Activated naive CD4-positive, alpha-beta T cell treated with anti-CD3 and anti-CD28 coated beads, Interleukin-2, amount 50 U/mL, for 16 hours (primary cell): ENCODE measurements around the gene BRMS1.
"Not testable (repeated sequence)": the region's sequence is repeated elsewhere in the genome, so short reads cannot be mapped to it uniquely, and the experiment has no call there.

Source experiments
- DNase-seq: peaks from one replicate; pipeline ENCODE4 v3.0.0-alpha.2; 2020

BRMS1 gene

DNA sequence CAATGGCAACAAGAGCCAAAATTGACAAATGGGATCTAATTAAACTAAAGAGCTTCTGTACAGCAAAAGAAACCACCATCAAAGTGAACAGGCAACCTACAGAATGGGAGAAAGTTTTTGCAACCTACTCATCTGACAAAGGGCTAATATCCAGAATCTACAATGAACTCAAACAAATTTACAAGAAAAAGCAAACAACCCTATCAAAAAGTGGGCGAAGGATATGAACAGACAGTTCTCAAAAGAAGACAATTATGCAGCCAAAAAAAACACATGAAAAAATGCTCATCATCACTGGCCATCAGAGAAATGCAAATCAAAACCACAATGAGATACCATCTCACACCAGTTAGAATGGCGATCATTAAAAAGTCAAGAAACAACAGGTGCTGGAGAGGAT, 24.6 kb downstream of the BRMS1 start:
- DNase-seq: not testable (repeated sequence)

DNA sequence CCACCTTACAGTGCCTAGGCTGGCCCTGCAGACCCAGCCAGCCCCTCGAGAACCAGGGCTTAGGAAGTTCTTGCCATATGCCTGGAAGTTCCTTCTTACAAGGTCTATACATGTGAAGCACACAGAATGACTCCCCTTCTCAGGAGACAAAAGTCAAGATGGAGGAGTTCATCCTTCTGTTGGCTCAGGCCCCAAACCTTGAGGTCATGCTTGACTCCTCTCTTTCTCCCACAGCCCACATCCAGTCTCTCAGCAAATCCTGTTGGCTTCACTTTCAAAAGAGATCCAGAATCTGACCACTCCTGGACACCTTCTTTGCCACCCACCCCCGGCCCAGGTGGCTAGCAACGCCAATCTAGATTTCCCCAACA, 26.3 kb downstream of the BRMS1 start:
- DNase-seq: no peak

DNA sequence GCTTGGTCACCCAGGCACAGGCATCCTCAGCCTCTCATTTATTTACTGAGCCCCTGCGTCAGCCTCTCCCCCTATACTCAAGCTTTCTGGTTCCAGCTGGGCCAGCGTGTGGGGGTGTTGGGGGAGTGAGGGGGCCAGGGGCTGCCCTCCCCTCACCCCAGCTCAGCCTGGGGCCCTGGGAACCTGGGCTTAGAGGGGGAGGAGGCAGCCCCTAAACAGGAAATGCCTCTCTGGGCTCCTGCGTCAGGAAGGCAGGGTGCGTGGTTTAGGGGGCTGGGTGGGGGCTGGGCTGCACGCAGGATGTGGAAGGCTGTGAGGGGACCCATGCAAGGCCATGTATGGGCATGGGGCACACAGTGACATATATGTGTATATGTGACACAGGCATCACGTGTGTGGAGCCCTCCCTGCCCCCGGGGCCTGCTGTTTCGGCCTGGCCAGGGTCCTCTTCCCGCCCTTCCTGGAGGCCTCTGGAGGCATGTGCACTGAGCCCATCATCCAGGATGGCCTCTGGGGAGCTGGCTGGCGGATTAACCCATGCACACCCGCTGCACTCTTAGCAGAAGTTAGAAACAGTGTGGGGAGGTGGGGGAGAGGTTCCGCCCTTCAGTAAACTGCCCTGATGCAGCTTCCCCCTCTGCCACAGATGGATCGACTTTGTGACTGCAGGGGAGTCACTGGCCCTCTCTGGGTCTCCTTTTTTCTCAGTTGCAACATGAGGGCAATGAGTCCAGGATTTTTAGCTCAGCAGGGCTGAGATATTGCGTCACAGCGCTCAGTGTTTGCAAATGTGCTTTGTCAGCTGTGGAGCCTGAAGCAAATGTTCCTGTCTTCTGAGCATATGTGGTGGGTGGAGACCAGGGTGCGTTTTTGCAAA, 26.9 kb downstream of the BRMS1 start:
- DNase-seq: no peak

DNA sequence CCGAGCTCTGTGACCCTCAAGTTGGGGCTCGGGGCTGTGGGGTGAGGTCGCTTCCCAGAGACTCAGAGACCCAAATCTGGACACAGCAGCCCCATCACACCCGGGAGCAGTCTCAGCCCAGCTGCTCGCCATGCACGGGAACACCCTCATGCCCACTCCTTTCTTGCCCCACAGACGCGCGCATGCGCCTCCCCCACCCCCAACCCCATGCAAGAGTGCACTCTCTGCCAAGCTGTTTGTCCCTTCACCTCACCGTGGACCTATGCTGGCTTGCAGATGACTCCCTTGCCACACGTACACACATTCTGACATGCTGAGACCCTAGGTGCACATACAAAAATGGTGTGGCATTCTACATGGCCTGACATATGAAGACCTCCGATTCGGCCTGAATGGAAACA, 27.6 kb downstream of the BRMS1 start:
- peak; percentile 53 for DNase-seq

DNA sequence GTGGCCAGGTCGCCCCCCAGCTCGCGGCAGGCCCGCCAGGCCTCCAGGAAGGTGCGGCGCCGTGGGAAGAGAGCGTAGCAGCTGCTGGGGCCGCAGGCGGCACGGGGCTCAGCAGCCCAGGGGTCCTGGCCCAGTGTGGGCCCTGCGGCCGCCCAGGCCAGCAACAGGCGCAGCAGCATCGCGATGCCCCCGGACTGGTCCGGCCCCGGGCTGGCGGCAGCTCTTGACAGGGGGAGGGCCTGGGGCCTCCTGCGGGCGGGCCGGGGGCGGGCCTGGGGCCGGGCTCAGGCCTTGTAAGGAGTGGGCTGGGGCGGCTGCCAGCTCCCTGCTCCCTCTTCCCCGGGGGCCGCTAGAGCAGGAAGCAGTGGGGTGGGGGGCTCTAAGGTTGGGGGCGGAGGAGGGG, 28.1 kb downstream of the BRMS1 start, which contains the start of gene CD248:
Gene CD248, minus strand, starts transcription at position 196 of the 403 bp plus-strand sequence. Its CDS starts 17 bp downstream, at position 179.
- no peak for DNase-seq

DNA sequence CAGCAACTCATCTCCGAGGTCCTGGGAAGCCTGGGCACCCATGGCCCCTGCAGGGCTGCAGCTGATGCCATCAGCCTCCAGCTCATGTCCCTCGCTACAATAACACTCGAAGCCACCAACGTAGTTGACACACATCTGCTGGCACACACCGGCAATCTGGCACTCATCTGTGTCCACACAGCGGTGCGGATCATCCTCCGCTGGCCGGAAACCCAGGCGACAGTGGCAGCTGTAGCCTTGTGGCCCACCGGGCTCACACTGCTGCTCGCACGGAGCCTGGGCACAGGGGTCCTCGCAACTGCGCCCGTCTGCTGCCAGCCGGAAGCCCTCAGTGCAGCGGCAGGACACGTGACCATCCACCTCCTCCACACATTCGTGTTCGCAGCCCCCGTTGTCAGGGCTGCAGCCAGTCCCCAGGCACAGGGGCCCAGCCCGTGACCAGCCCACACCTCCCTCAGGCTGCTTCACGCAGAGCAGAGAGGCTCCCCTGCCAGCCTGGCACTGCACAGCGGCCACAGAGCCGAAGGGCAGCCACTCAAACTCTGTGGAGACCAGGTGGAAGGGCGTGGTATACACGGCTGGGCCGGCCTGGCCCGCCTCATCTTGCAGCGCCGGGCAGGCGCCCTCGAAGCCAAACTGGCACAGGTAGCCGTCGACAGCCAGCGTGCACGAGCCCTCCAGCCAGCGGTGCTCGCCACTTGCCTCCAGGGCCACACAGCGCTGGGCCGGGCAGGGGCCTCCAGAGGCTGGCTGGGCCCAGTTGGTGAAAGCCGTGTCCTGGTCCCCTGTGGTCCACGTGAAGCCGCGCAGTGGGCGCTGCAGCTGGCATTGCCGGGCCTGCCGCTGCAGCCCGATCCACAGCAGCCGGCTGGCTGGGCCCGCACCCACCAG, 28.7 kb downstream of the BRMS1 start:
- no peak for DNase-seq

DNA sequence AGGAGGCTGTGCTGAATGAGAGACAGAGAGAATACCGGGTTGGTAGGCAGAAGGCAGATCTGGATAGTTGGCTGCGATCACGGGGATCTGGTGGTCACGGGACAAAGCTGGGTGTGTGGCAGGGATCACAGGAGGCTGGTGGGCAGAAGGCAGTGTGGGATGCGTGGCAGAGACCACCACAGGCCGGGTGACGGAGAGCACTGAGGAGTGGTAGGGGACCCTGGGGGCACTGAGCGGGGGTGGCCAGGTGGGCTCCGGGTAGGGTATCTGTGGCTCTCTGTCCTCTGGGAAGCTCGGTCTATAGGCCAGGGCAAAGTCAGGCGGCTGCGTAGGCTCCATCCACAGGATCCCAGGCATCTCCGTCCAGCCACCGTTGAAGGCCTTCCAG, 29.4 kb downstream of the BRMS1 start:
- no peak for DNase-seq

DNA sequence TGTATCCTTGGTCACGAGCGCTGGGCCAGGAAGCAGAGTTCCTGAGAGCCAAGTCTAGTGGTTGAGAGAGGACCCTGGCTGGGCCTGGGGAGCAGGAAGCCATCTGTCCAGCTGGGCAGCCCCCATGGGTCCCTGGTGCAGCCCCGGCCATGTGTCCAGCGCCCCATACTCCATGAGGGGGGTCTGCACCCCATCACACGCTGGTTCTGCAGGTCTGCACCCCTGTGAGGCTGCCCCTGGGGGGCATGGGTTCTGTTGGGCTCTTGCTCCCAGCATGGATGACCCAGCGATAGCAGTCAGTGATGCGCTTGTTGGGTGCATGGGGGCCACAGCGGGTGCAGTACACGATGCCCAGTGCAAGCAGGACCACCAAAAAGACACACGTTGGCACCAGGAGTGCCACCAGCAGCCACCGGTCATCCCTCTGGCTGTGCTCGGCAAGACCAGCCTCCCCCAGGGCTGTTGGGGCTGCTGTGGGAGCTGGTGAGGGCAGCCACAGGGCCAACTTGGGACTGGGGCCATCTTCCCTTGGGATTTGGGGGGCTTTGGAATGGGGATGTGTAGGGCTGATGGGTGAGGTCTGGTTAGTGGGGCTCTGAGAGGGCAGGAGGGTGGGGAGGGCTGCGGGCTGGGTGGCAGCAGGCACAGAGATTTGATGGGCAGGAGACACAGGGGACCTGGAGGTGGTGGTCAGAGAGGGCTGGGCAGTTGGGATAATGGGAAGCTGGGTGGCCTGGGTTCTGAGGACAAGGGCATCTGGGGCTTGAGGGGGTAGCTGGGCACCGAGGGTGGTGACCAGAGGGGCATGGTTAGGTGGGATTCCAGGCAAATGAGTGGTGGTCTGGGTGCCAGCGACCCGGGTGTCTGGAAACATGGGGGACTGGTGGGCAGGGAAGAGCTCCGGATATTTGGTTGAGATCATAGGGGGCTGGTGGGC, 30.1 kb downstream of the BRMS1 start:
- DNase-seq: no peak

DNA sequence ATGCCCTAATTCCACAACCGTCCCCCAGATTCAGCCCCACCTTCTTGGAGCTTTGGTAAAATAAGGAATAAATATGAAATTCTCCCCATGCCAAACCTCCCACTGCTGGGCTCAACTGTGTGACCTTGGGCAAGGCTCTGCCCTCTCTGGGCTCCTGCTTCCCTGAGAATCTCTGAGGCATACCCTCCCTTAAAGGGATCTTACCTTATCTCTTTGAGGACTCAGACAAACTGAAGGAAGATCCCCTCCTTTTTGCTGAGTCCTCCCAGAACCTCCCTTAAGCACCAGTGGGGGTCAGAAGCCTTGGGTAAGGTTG, 30.8 kb downstream of the BRMS1 start:
- no peak for DNase-seq

DNA sequence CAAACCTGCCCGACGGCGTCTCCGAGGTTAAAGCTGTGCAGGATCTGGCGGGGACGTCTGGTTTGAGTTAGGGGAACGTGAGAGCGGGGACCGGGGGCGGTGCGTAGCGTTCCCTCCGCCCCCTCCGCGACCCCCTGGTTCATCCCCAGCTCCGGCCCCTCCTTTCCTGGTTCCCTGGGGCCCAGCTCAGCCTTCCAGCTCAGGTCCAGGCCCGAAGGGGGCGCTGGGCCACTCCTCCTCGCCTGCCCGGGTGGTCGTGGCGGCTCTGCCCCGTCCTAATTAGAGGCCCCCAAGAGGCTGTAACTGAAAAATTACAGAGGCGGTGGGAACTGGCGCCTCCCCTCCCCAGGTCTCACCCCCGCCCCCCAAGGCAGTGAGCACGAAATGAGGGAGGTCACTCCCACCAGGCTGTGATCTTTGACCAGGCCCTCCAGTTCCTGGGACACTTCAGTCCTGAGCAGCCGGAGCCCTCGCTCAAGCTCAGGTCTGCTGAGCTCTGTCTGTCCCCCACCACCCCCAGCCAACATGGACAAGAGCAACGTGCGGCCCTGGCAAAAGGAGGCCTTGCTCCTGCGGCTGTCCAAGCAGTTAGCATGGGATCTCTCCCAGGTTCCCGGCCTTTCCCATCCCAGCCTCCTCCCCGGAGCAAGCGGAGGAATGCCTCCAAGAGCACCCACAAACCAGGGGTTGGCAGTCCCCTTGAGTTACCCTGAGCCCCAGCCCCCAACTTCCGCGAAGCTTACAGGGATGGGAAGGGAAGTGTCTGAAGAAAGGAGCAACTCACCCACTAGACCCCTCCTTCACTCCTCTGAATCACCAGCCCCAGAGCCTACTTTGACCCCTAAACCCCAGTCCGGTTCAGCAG, 31.4 kb downstream of the BRMS1 start:
- no peak for DNase-seq

DNA sequence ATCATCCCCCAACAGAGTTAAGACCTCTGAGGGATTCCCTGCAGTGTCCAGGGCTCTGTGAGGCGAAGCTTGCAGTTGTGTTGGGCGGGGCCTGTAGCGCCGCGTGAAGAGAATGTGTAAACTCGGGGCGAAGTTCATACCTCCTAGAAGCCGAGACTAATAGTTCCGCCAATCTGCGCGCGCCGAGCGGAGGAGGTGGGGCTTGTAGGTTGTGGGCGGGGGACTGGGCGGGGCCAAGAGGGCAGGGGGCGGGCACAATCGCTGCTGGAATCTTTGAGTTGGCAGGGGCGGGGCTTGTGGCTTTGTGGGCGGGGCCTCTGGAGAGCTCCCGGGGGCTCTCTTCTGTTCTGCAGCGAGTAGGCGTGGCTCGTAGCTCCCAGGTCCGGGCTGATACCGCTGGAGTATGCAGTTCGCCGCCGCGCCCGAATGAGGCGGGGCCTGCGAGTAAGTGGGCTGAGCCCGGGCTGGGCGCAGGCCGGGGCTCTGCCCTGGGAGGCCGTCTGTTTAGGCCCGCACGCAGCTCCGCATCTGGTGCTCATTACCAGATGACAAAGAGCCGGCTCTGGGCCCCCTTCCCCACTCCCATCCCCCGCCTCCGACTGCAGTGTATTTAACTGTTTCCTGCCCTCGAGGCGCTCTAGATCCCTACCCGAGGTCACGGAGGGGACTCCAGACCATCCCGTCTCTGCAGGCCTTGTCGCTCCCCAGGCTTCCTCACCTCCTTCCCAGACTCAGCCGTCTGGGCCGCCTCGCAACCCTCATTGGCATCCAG, 32.2 kb downstream of the BRMS1 start:
- DNase-seq: peak; percentile 97

DNA sequence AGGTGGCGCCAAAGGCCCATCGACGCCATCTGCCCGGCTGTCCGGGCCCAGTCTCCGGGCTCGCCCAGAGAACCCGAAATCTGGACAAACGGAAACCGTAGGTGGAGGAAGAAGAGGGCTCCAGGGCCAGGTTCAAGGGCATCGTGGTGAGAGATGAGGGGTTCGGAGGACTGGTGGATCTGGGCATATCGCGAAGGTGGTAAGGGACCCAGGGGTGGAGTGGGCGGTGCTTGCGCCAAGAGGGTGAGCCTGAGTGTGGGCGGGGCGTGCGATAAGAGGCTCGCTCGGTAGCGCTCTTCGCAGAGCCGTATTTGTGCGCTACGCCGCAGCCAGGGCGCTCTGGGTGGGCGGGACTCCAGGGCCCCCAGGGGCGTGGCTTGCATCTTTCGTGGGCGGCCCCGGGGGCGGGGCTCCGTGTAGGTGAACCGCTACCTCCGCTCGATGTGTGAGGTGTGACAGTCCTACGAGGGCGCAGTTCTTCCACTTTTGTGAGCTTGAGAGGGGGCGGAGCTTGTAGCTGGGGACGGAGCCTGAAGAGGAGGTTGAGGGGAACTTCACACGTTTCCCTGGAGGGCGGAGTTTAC, 32.8 kb downstream of the BRMS1 start:
- DNase-seq: peak; percentile 95

DNA sequence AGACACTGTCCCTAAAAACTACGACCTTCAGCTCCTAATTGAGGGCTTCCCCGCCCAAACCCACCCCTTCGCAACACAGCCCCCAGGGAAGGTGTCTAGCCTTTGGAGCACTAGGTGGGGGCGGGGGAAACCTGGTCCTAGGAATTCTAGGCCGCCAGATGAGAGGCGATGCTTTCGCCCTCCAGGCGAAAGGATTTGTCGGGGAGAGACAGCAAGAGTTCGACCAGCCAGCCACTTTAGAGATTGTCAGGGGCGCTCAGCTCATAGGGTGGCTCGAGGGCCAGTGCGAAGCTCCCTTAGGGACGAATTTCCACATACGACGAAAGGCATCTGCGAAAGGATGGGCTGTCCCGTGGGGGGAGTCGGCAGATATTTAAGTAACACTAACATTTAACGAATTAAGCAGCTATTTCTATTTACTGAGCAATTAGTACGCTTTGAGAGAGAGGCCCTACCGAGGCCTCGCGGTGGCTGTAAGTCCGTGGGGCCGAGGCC, 33.4 kb downstream of the BRMS1 start:
- DNase-seq: no peak

DNA sequence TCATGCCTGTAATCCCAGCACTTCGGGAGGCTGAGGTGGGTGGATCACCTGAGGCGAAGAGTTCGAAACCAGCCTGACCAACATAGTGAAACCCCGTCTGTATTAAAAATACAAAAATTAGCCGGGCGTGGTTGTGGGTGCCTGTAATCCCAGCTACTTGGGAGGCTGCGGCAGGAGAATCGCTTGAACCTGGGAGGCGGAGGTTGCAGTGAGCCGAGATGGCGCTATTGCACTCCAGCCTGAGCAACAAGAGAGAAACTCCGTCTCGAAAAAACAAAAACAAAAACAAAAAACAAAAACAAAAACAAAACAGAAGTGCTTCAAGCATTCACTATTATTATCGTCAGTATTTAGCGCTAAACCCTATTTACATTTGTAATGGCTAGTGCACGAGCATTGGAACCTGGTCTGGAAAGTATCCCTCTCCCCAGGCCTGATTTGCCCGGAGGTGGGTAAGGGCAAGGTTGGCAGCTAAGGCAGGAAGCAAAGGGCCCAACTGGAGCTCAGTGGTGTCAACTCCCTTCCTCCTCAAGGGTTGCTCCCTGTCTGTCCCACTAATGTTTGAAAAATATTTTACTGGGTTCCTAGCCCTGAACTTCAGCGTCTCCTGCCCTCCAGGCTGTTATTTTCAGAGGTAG, 34.0 kb downstream of the BRMS1 start:
- DNase-seq: not testable (repeated sequence)

DNA sequence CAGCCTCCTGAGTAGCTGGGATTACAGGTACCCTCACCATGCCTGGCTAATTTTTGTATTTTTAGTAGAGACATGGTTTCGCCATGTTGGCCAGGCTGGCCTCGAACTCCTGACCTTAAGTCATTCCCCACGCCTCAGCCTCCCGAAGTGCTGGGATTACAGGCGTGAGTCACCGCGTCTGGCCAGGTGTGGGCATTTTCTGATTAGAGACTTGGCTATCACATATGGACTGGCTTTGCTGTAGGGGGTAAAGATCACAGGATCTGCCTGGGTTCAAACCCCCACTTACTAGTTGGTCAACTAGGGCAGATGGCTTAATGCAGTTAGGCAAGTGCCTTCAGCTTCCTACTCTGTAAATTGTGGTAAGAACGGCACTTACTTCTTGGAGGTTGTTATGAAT, 34.6 kb downstream of the BRMS1 start:
- no peak for DNase-seq

DNA sequence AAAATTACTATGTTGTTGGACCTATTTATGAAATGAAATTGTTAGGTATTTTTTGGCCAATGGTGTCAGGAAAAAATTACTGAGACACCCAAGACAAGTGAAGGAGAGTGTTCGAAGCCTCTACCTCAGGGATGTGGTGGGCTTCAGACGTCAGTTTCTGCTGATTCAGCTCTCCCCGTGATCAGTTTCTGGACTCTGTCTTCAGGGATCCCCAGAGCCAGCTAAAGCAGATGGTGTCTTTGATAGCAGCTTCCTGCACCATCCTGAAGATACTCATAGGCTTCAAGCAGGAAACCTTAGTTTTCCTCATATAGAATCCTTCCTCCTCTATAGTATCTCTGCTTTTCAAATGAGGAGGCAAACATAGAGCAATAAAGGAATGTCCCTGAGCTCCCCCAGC, 35.4 kb downstream of the BRMS1 start:
- no peak for DNase-seq

DNA sequence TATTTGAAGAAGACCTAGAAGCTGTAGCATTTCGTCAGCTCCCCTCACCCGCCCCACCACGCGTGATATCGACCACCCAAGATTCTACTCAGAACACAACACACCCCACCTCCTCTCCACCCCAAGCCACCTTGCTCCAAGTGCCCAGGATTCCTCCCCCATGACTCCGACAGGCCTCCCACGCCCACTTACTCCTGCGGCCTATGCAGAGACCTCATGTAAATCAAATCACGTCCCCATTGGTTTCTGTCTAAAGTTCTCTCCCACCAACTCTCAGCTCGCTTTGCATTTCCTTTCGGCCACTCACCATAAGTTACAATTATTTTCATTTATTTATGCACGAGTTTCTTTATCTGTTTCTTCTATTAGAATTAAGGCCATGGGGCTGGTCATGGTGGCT, 42.2 kb downstream of the BRMS1 start:
- DNase-seq: no peak

DNA sequence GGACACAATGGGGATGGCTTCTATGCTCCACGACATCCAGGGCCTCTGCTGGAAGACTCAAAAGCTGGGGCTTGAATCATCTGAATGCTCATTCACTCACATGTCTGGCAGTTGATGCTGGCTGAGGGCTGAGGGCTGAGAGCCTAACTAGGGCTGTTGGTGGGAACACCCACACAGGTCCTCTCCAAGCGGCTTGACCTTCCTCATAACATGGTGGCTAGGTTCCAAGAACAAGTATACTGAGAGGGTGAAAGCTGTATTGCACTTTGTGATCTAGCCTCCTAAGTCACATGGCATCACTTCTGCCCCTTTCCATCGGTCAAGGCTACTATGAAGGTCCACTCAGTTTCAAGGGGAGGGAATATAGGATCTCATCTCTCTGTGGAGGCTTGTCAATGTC, 45.7 kb downstream of the BRMS1 start:
- DNase-seq: no peak

DNA sequence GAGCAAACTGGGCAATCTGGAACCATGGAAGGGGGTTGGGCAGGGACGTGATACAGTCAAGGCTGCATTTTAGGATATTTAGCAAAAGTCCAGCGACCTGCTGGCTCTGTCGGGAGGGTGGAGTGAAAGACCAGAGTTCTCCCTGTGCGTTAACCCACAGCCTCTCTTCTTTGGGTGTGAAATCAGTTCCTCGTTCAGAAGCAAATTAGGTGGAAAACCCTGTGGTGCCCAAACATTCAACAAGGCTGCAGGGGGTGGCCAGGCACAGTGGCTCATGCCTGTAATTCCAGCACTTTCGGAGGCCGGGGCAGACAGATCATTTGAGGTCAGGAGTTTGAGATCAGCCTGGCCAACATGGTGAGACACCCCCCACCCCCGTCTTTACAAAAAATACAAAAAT, 47.3 kb downstream of the BRMS1 start:
- no peak for DNase-seq
